ENCODE measurements around the gene APH1A. TPM values are rescaled to one million over a fixed set of nuclear protein-coding genes. Genes with fewer than 3 reads are reported as not detected.
"Not testable (repeated sequence)": the region's sequence is repeated elsewhere in the genome, so short reads cannot be mapped to it uniquely, and the experiment has no call there.

APH1A gene
- total and polyA plus RNA-seq, 3 donors from 2014 or later = 64.0 to 102 (median 86.2) TPM

GRCh38 chr1:150243003-150243402 is 25.8 kb downstream of the APH1A start:
- Histone ChIP-seq H3K27me3 (no peaks in the 10 kb centered on the region), H3K4me1 (no peaks in the 10 kb centered on the region), H3K27ac (no peak overlapping the region), H3K36me3 (ENCODE audit: low read depth, missing control alignments) (no peaks in the 10 kb centered on the region), H3K4me3 (no peak overlapping the region), H3K9me3 (no peaks in the 10 kb centered on the region)
- TF ChIP-seq CTCF (IDR thresholded peaks at IDR 0.05) (no peak), POLR2A (IDR thresholded peaks at IDR 0.05) (no peak)
- DNase-seq = no peak
- intact Hi-C loops (cut with DNase I; ENCODE audit: low total_unique reads) = no loop called here
- WGBS, 2 donors = 76 to 83% methylated on average over 3 of the region's 3 CpGs

- no peak for TF ChIP-seq CTCF (IDR thresholded peaks at IDR 0.05)
- no peak for TF ChIP-seq POLR2A (IDR thresholded peaks at IDR 0.05)
- 64 to 65% methylated on average over 21 of the region's 21 CpGs for WGBS, 2 donors
- DNase-seq = peak; percentile 11
- intact Hi-C loops (cut with DNase I; ENCODE audit: low total_unique reads) = no loop called here
- Histone ChIP-seq H3K36me3 (ENCODE audit: low read depth, missing control alignments) (no peaks in the 10 kb centered on the region), H3K9me3 (no peaks in the 10 kb centered on the region), H3K4me3 (no peak overlapping the region), H3K27ac (no peak overlapping the region), H3K27me3 (no peaks in the 10 kb centered on the region), H3K4me1 (peaks cover 10% of the 10 kb centered on the region)
These were observed 31.1 kb downstream of the APH1A start for GRCh38 chr1:150237746-150238145.

- H3K9me3 ChIP-seq; H3K27ac ChIP-seq; H3K27me3 ChIP-seq; H3K36me3 ChIP-seq (ENCODE audit: low read depth, missing control alignments); intact Hi-C loops (cut with DNase I; ENCODE audit: low total_unique reads); H3K4me3 ChIP-seq; H3K4me1 ChIP-seq: not testable (repeated sequence)
- 66 to 71% methylated on average over 13 of the region's 13 CpGs for WGBS, 2 donors
- DNase-seq = peak; percentile 11
These were observed 31.6 kb downstream of the APH1A start for GRCh38 chr1:150237176-150237575.

- Histone ChIP-seq H3K9me3 (no peaks in the 10 kb centered on the region), H3K36me3 (ENCODE audit: low read depth, missing control alignments) (no peaks in the 10 kb centered on the region), H3K27me3 (no peaks in the 10 kb centered on the region), H3K4me3 (peak overlapping the region; percentile 37 to 98), H3K27ac (peak overlapping the region in 1 of 2 donors; percentile 9), H3K4me1 (peaks cover 10% of the 10 kb centered on the region)
- intact Hi-C loops (cut with DNase I; ENCODE audit: low total_unique reads) = no loop called here
- no peak for DNase-seq
- WGBS, 2 donors = 20% methylated on average over 10 of the region's 10 CpGs
- no peak for TF ChIP-seq POLR2A (IDR thresholded peaks at IDR 0.05)
- TF ChIP-seq CTCF (IDR thresholded peaks at IDR 0.05) = no peak
These were observed 32.2 kb downstream of the APH1A start for GRCh38 chr1:150236614-150237100.

GRCh38 chr1:150235852-150236613 is 32.8 kb downstream of the APH1A start, which contains the start of gene ANP32E:
TSS of gene ANP32E (minus strand) at chr1:150236112. CDS start at chr1:150235786, 326 bp downstream.
- Histone ChIP-seq H3K9me3 (no peaks in the 10 kb centered on the region), H3K4me3 (peak within 1 kb of the TSS; percentile 62 to 98), H3K27ac (peak within 1 kb of the TSS; percentile 96 to 98), H3K27me3 (no peaks in the 10 kb centered on the region), H3K36me3 (ENCODE audit: low read depth, missing control alignments) (no peaks in the 10 kb centered on the region), H3K4me1 (peaks cover 10% of the 10 kb centered on the region)
- intact Hi-C loops (cut with DNase I; ENCODE audit: low total_unique reads) = no loop called here
- TF ChIP-seq POLR2A (IDR thresholded peaks at IDR 0.05) = peak; percentile 82
- TF ChIP-seq CTCF (IDR thresholded peaks at IDR 0.05) = peak in 1 of 3 experiments; percentile 4
- peak; percentile 97 for DNase-seq
- WGBS, 2 donors = 0 to 1% methylated on average over 33 of the region's 33 CpGs
